A673 (cell line): Measurements from ENCODE around the gene MRPL37. TPM values are rescaled to one million over a fixed set of nuclear protein-coding genes. Genes with fewer than 3 reads are reported as not detected.

ENCODE experiments used
- BruUV-seq: library from RNA; stranded (reverse); fragments of 400-500 nt; replicated peaks from 2 replicates; lab custom pipeline; 2021; lab: Mats Ljungman, UMichigan
- CTCF ChIA-PET: fragments of 300-600 bp; sonication (Branson Sonifier 250); formaldehyde crosslinking; loops from one replicate; lab custom pipeline; 2022; ENCODE audit warnings: antibody characterized with exemption; lab: Charles Lee
- POLR2A ChIA-PET: fragments of 300-600 bp; sonication (Branson Sonifier 250); formaldehyde crosslinking; loops from one replicate; lab custom pipeline; 2022; ENCODE audit warnings: antibody characterized with exemption; ENCODE audit not compliant: low non-redundant PET; lab: Charles Lee
- DNase-seq: peaks from one replicate; pipeline ENCODE4 v3.0.0-alpha.2; 2015; ENCODE audit warnings: low spot score
- H3K27ac ChIP-seq: fragments of 200-600 bp; sonication (generic); 2 replicates; pipeline ENCODE4 v1.5.1; 2016; ENCODE audit warnings: mixed run types, low read depth, mild to moderate bottlenecking, mixed read lengths, antibody characterized with exemption, low read length; ENCODE audit not compliant: poor library complexity, severe bottlenecking
- H3K27me3 ChIP-seq: fragments of 200-600 bp; sonication (generic); replicated peaks from 2 replicates; pipeline ENCODE4 v1.6.1; 2017; ENCODE audit warnings: mixed run types, low read depth, mild to moderate bottlenecking, mixed read lengths, antibody characterized with exemption, low read length; ENCODE audit not compliant: insufficient read depth, poor library complexity
- H3K36me3 ChIP-seq: fragments of 200-600 bp; sonication (generic); 2 replicates; pipeline ENCODE4 v1.6.1; 2016; ENCODE audit warnings: mixed run types, mild to moderate bottlenecking, mixed read lengths, antibody characterized with exemption, low read length; ENCODE audit not compliant: insufficient read depth, poor library complexity, severe bottlenecking
- H3K4me1 ChIP-seq: fragments of 200-600 bp; sonication (generic); 2 replicates; pipeline ENCODE4 v1.6.1; 2017; ENCODE audit warnings: mixed run types, mild to moderate bottlenecking, mixed read lengths, antibody characterized with exemption, low read length; ENCODE audit not compliant: insufficient read depth, poor library complexity, severe bottlenecking
- H3K4me3 ChIP-seq: fragments of 200-600 bp; sonication (generic); 2 replicates; pipeline ENCODE4 v1.5.1; 2016; ENCODE audit warnings: low read depth, mixed run types, mild to moderate bottlenecking, mixed read lengths, low read length; ENCODE audit not compliant: poor library complexity, severe bottlenecking
- H3K9me3 ChIP-seq: fragments of 200-600 bp; sonication (generic); 2 replicates; pipeline ENCODE4 v1.6.1; 2016; ENCODE audit warnings: mixed run types, low read depth, mild to moderate bottlenecking, mixed read lengths, antibody characterized with exemption, low read length; ENCODE audit not compliant: poor library complexity, severe bottlenecking
- EZH2 ChIP-seq: fragments of 200-600 bp; sonication (generic); IDR thresholded peaks from 2 replicates; pipeline ENCODE4 v1.6.1; 2017; ENCODE audit warnings: borderline replicate concordance, low read depth, mild to moderate bottlenecking, mixed read lengths, antibody characterized with exemption, low read length; ENCODE audit not compliant: poor library complexity, severe bottlenecking
- intact Hi-C: fragments of 100-400 bp; cut with micrococcal nuclease; formaldehyde crosslinking; loops from one replicate; pipeline ENCODE4 v1.10.0; 2022; ENCODE audit not compliant: unreplicated experiment
- total RNA-seq: library from RNA; stranded (reverse); gene quantifications from 2 replicates; pipeline ENCODE4 v1.2.3, GENCODE V29; 2021
- TF ChIP-seq, protein P1 (sequence below): fragments of 300-800, 200-600 bp; sonication (generic); conservative IDR thresholded peaks from 2 replicates; pipeline ENCODE4 v1.5.1; 2017; ENCODE audit warnings: low read depth, mild to moderate bottlenecking, antibody characterized with exemption, low read length, moderate library complexity, mixed read lengths

MRPL37 gene
- total RNA-seq, 1 experiment from 2014 or later: 90.3 TPM

- no peaks in the 10 kb centered on the region for H3K4me1 ChIP-seq
- CTCF ChIA-PET: no interaction called here
- intact Hi-C loops: no loop called here
- no peak for DNase-seq
- H3K27me3 ChIP-seq: no peaks in the 10 kb centered on the region
- H3K27ac ChIP-seq: no peak overlapping the region
- BruUV-seq: no TSS peak
- no peaks in the 10 kb centered on the region for H3K36me3 ChIP-seq
- POLR2A ChIA-PET: no interaction called here
- H3K4me3 ChIP-seq: no peak overlapping the region
- no peaks in the 10 kb centered on the region for H3K9me3 ChIP-seq
- no peak for TF ChIP-seq EZH2
- TF ChIP-seq, protein P1, sequence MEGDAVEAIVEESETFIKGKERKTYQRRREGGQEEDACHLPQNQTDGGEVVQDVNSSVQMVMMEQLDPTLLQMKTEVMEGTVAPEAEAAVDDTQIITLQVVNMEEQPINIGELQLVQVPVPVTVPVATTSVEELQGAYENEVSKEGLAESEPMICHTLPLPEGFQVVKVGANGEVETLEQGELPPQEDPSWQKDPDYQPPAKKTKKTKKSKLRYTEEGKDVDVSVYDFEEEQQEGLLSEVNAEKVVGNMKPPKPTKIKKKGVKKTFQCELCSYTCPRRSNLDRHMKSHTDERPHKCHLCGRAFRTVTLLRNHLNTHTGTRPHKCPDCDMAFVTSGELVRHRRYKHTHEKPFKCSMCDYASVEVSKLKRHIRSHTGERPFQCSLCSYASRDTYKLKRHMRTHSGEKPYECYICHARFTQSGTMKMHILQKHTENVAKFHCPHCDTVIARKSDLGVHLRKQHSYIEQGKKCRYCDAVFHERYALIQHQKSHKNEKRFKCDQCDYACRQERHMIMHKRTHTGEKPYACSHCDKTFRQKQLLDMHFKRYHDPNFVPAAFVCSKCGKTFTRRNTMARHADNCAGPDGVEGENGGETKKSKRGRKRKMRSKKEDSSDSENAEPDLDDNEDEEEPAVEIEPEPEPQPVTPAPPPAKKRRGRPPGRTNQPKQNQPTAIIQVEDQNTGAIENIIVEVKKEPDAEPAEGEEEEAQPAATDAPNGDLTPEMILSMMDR: no peak
Measured at GRCh38 chr1:54174106-54174505, 25.9 kb upstream of the MRPL37 start.

DNA sequence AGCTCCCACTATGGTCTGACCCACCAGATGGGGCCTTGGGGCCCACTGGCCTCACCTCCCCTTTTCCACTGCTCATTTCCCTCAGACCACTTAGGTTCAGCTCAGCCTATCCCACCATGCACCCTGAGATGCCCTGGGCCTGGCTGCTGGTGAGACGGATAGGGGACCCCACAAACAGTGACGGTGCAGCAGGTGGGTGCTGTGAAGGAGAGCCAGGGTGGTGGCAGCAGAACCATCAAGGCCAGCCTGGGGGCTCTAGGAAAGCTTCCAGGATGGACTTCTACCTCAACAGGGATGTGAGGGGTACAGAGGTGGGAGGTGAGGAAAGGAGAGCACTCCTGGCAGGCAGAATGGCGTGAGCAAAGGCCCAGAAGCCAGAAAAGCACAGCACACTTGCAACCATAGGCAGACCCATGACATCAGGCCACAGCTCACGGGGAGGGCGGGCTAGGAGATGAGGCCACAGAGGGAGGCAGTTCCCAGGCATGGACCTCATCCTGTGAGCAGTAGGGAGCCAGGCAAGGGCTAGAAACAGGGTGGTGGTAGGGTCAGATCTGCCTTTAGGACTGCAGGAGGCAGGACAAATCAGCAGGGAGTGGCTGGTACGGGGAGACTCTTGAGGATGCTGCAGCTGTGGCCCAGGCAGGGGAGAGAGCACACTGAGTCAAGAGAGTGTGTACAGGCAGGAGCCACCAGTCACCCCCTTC, 23.2 kb upstream of the MRPL37 start:
- no peaks in the 10 kb centered on the region for H3K9me3 ChIP-seq
- H3K36me3 ChIP-seq: no peaks in the 10 kb centered on the region
- no peak overlapping the region for H3K4me3 ChIP-seq
- intact Hi-C loops: no loop called here
- TF ChIP-seq, protein P1: no peak
- TF ChIP-seq EZH2: no peak
- no peaks in the 10 kb centered on the region for H3K4me1 ChIP-seq
- CTCF ChIA-PET: no interaction called here
- no peak for DNase-seq
- POLR2A ChIA-PET: no interaction called here
- H3K27me3 ChIP-seq: no peaks in the 10 kb centered on the region
- no peak overlapping the region for H3K27ac ChIP-seq
- BruUV-seq: no TSS peak

DNA sequence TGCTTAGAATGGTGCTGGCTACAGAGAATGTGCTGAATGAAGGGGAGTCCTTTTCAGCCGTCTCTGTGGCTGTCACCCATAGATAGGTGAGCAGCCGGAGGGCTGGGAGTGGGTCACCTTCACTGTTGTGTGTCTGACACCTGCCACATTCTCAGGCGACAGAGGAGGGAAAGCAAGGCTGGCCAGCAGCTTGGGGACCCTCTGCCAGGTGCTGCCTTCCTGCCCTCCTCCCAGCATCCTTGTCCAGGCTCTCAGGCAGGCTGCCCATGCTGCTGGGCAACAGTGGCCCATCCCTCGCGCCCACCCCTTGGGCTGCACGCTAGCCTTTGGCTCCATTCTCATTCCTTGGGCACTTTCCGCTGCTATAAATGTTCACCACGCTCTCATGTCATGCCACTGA, 22.2 kb upstream of the MRPL37 start:
- ChIA-PET CTCF (no interaction called here), POLR2A (no interaction called here)
- Histone ChIP-seq H3K27me3 (no peaks in the 10 kb centered on the region), H3K36me3 (no peaks in the 10 kb centered on the region), H3K9me3 (no peaks in the 10 kb centered on the region), H3K4me3 (no peak overlapping the region), H3K27ac (no peak overlapping the region), H3K4me1 (no peaks in the 10 kb centered on the region)
- TF ChIP-seq EZH2: no peak
- TF ChIP-seq, protein P1: no peak
- BruUV-seq: no TSS peak
- intact Hi-C loops: no loop called here
- DNase-seq: no peak
